Right atrium auricular region (tissue), 2 donors: ENCODE measurements around the gene TDRD12. TPM values are rescaled to one million over a fixed set of nuclear protein-coding genes. Genes with fewer than 3 reads are reported as not detected.

Experiments
- DNase-seq: peaks from one replicate; pipeline ENCODE4 v3.0.0-alpha.2; 2019; ENCODE audit warnings: low spot score
- H3K27ac ChIP-seq, 2 donors: fragments of 200-600 bp; sonication (generic); 1 replicate in 1 of 2; 2 replicates in 1 of 2; pipeline ENCODE4 v1.5.1; 2016 to 2019
- H3K27me3 ChIP-seq, 2 donors: fragments of 200-600 bp; sonication (generic); one replicate each; pipeline versions ENCODE4 v1.5.1 to v1.6.0; 2017 to 2019
- H3K36me3 ChIP-seq: fragments of 200-600 bp; sonication (generic); one replicate; pipeline ENCODE4 v1.5.1; 2016
- H3K4me1 ChIP-seq, 2 donors: fragments of 200-600 bp; sonication (generic); one replicate each; pipeline versions ENCODE4 v1.5.1 to v1.6.0; 2017 to 2019
- H3K4me3 ChIP-seq, 2 donors: fragments of 200-600 bp; sonication (generic); 1 replicate in 1 of 2; 2 replicates in 1 of 2; pipeline ENCODE4 v1.5.1; 2017 to 2019; ENCODE audit warnings: mild to moderate bottlenecking in 1 of 2, moderate library complexity in 1 of 2
- H3K9me3 ChIP-seq, 2 donors: fragments of 200-600 bp; sonication (generic); one replicate each; pipeline ENCODE4 v1.5.1; 2019
- total RNA-seq, 2 donors: library from RNA; depleted of rRNA; stranded (reverse); fragments of >200 nt; gene quantifications; one replicate each; pipeline ENCODE4 v1.1.0, GENCODE V29; 2016
- TF ChIP-seq, protein P1 (sequence below), 2 donors: fragments of 200-600 bp; sonication (generic); IDR thresholded peaks; one replicate each; pipeline ENCODE4 v1.5.1; 2019; ENCODE audit warnings: antibody characterized with exemption in 2 of 2

Gene TDRD12
- total RNA-seq, 2 donors from 2014 or later: 0.28 to 0.96 TPM

DNA sequence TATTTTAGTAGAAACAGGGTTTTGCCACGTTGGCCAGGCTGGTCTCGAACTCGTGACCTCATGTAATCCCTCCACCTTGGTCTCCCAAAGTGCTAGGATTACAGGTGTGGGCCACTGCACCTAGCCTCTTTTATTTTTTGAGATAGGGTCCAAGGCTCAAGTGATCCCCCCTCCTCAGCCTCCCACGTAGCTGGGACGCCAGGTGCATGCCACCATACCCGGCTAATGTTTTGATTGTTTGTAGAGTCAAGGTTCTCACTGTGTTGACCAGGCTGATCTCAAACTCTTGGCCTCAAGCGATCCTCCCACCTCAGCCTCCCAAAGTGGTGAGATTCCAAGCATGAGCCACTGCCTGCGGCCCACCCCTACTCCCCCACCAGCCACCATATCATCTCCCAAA is 143.7 kb downstream of the TDRD12 start:
- H3K27me3 ChIP-seq: no peaks in the 10 kb centered on the region
- no peak for DNase-seq

DNA sequence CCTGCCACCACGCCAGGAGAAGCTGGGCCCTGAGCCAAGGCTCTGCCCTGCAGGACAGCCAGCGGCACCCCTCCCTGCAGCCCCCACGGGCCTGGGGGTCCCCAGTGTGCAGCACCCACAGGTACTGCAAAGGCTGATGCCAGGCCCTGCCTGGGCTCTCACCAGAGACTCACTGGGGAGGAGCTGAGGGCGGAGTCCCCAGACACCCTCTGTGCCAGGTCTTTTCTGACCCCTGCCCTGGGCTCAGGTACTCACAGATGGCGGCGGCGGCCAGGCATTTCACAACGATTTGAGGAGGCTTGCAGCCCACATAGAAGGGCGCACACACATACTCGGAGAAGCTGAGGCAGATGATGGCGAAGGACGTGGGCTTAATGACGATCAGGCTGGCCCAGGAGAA is 144.3 kb downstream of the TDRD12 start:
- Histone ChIP-seq H3K27me3 (no peaks in the 10 kb centered on the region), H3K27ac (no peak overlapping the region), H3K4me1 (no peaks in the 10 kb centered on the region), H3K4me3 (no peak overlapping the region), H3K36me3 (no peaks in the 10 kb centered on the region), H3K9me3 (no peaks in the 10 kb centered on the region)
- TF ChIP-seq, protein P1, sequence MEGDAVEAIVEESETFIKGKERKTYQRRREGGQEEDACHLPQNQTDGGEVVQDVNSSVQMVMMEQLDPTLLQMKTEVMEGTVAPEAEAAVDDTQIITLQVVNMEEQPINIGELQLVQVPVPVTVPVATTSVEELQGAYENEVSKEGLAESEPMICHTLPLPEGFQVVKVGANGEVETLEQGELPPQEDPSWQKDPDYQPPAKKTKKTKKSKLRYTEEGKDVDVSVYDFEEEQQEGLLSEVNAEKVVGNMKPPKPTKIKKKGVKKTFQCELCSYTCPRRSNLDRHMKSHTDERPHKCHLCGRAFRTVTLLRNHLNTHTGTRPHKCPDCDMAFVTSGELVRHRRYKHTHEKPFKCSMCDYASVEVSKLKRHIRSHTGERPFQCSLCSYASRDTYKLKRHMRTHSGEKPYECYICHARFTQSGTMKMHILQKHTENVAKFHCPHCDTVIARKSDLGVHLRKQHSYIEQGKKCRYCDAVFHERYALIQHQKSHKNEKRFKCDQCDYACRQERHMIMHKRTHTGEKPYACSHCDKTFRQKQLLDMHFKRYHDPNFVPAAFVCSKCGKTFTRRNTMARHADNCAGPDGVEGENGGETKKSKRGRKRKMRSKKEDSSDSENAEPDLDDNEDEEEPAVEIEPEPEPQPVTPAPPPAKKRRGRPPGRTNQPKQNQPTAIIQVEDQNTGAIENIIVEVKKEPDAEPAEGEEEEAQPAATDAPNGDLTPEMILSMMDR (IDR thresholded peaks at IDR 0.05): no peak
- DNase-seq: no peak

More for the DNA sequence above, 143.7 kb downstream of the TDRD12 start:
- H3K9me3 ChIP-seq: no peaks in the 10 kb centered on the region
- no peak overlapping the region for H3K27ac ChIP-seq
- H3K4me3 ChIP-seq: no peak overlapping the region
- H3K36me3 ChIP-seq: no peaks in the 10 kb centered on the region
- TF ChIP-seq, protein P1 (IDR thresholded peaks at IDR 0.05): no peak
- no peaks in the 10 kb centered on the region for H3K4me1 ChIP-seq

DNA sequence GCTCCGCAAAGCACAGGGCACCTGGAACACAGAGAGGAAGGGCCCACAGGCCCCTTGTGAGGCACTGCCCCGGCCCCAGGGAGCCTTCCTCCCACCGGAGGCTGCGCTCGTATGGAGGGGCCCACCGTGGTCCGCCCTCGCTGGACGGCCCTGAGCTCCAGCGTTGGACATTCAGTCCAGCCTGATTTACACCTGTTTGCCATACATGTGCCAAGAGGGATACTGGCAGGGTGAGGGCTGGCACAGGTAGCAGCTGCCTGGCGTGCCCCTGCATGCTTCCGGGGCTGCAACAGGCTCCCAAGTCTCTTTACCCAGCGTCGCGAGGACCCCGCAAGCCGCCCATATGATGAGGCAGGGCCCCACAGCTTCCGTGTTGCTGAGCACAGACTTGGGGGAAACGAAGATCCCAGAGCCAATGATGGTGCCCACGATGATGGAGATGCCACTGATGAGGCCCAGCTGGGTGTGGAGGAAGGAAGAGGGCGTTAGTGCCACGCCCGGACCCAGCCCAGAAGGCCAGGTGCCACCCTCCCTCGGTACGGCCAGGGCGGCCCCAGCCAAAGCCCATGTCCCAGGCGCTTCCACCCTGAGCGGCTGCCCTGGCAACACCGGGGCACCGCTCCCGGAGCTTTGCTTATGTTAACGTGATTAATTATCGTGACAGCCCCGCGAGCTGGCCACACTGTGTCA is 144.9 kb downstream of the TDRD12 start:
- H3K27me3 ChIP-seq: no peaks in the 10 kb centered on the region
- no peak overlapping the region for H3K4me3 ChIP-seq
- H3K36me3 ChIP-seq: no peaks in the 10 kb centered on the region
- H3K9me3 ChIP-seq: no peaks in the 10 kb centered on the region
- no peak overlapping the region for H3K27ac ChIP-seq
- no peaks in the 10 kb centered on the region for H3K4me1 ChIP-seq
- no peak for DNase-seq
- TF ChIP-seq, protein P1 (IDR thresholded peaks at IDR 0.05): no peak

DNA sequence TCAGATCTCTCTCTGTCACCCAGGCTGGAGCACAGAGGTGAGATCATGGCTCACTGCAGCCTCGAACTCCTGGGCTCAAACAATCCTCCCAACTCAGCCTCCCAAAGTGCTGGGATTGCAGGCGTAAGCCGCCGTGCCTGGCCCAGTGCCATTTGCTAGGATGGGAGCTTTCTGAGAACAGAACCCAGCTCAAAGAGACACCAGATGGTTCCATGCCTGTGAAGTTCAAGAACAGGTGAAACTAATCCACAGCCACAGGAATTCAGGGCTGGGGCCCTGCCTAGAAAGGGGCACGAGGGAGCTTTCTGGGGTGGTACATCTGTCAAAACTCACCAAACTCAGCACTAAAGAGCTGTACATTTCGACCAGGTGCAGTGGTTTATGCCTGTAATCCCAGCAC is 145.8 kb downstream of the TDRD12 start:
- TF ChIP-seq, protein P1 (IDR thresholded peaks at IDR 0.05): no peak
- Histone ChIP-seq H3K9me3 (no peaks in the 10 kb centered on the region), H3K27ac (no peak overlapping the region), H3K4me3 (no peak overlapping the region), H3K27me3 (no peaks in the 10 kb centered on the region), H3K36me3 (no peaks in the 10 kb centered on the region), H3K4me1 (no peaks in the 10 kb centered on the region)
- DNase-seq: no peak

DNA sequence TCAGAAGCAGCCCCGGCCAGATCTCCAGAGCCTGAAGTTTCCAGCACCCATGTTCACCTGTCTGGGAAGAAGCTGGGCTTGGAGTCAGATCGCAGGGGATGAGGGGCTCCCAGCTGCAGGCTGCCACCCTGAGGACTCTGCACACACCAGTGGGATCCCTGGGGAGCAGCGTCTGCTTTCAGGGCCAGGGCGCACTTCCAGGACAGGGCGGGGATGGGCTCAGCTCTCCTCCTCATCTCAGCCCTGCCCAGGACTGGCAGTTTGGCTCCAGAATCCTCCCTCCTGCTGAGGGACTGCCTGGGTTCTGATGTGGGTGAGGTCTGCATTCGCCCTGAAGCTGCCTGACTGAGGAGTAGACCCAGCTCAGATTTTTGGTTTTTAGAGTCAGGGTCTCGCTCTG is 146.5 kb downstream of the TDRD12 start:
- no peak for DNase-seq
- Histone ChIP-seq H3K36me3 (no peaks in the 10 kb centered on the region), H3K4me3 (no peak overlapping the region), H3K27me3 (no peaks in the 10 kb centered on the region), H3K9me3 (no peaks in the 10 kb centered on the region), H3K27ac (no peak overlapping the region), H3K4me1 (no peaks in the 10 kb centered on the region)
- TF ChIP-seq, protein P1 (IDR thresholded peaks at IDR 0.05): no peak
